Endothelial cell of umbilical vein (primary cell): ENCODE results near the gene RNASET2. TPM values are rescaled to one million over a fixed set of nuclear protein-coding genes. Genes with fewer than 3 reads are reported as not detected.

Experiments used
- BruUV-seq: library from RNA; stranded (reverse); fragments of 400-500 nt; replicated peaks from 2 replicates; lab custom pipeline; 2021; lab: Mats Ljungman, UMichigan
- CTCF ChIA-PET: fragments of 300-600, 350-600 bp; sonication (Branson Sonifier 250); formaldehyde crosslinking; loops from one replicate; lab custom pipeline; 2021; ENCODE audit warnings: antibody characterized with exemption, inconsistent platforms; lab: Charles Lee
- POLR2A ChIA-PET: fragments of 300-600, 350-600 bp; sonication (Branson Sonifier 250); formaldehyde crosslinking; loops from one replicate; lab custom pipeline; 2021; ENCODE audit warnings: antibody characterized with exemption, inconsistent platforms; lab: Charles Lee
- DNase-seq: peaks from one replicate; pipeline ENCODE4 v3.0.0-alpha.2; 2011; ENCODE audit warnings: low read depth, low spot score
- FAIRE-seq: peaks from 2 replicates; lab custom pipeline; 2011; peaks lifted over from hg19 to GRCh38; lab: Jason Lieb, UNC
- H2AFZ ChIP-seq: 2 replicates; pipeline ENCODE4 v1.6.0; 2012; ENCODE audit warnings: low read depth, low read length, control low read depth, inconsistent platforms
- H3K27ac ChIP-seq: 2 replicates; pipeline ENCODE4 v1.5.1; 2011; ENCODE audit warnings: low read depth, mild to moderate bottlenecking, control low read depth, low read length, moderate library complexity; ENCODE audit not compliant: insufficient read depth
- H3K27me3 ChIP-seq, 2 experiments: 2 replicates each; pipeline versions ENCODE4 v1.6.0 to v1.6.1; 2011; ENCODE audit warnings: low read length in 2 of 2, mixed read lengths in 1 of 2; ENCODE audit not compliant: control insufficient read depth in 2 of 2, insufficient read depth in 2 of 2
- H3K36me3 ChIP-seq, 2 experiments: 2 replicates in 1 of 2; 3 replicates in 1 of 2; pipeline ENCODE4 v1.5.1; 2011; ENCODE audit warnings: low read length in 2 of 2, mild to moderate bottlenecking in 1 of 2, moderate library complexity in 1 of 2; ENCODE audit not compliant: control insufficient read depth in 2 of 2, insufficient read depth in 2 of 2; ENCODE audit errors: extremely low read depth in 1 of 2
- H3K4me1 ChIP-seq: 3 replicates; pipeline ENCODE4 v1.5.1; 2011; ENCODE audit warnings: mild to moderate bottlenecking, low read length; ENCODE audit not compliant: control insufficient read depth, insufficient read depth; ENCODE audit errors: extremely low read depth
- H3K4me2 ChIP-seq: 2 replicates; pipeline ENCODE4 v1.6.1; 2011; ENCODE audit warnings: low read length, control low read depth, mixed read lengths; ENCODE audit not compliant: insufficient read depth
- H3K4me3 ChIP-seq, 3 experiments: fragments of 200-600 bp in 1 of 3; sonication (generic), shearing (Covaris generic) in 1 of 3; replicated peaks in 1 of 3; 2 replicates each; pipeline ENCODE4 v1.5.1; 2011 to 2016; ENCODE audit warnings: control low read depth in 3 of 3, low read length in 3 of 3, mild to moderate bottlenecking in 2 of 3, inconsistent platforms in 1 of 3, low read depth in 1 of 3, moderate library complexity in 1 of 3; ENCODE audit not compliant: insufficient read depth in 1 of 3
- H3K79me2 ChIP-seq: 2 replicates; pipeline ENCODE4 v1.6.0; 2012; ENCODE audit warnings: low read length, inconsistent platforms; ENCODE audit not compliant: control insufficient read depth, insufficient read depth
- H3K9ac ChIP-seq: replicated peaks from 2 replicates; pipeline ENCODE3; 2011; ENCODE audit warnings: low read length, control low read depth; ENCODE audit not compliant: insufficient read depth; ENCODE audit errors: extremely low read depth
- H3K9me1 ChIP-seq: replicated peaks from 3 replicates; pipeline ENCODE4 v1.6.0; 2011; ENCODE audit warnings: mild to moderate bottlenecking, low read length; ENCODE audit not compliant: control insufficient read depth, insufficient read depth; ENCODE audit errors: extremely low read depth
- H3K9me3 ChIP-seq: replicated peaks from 2 replicates; pipeline ENCODE4 v1.5.1; 2012; ENCODE audit warnings: low read length, inconsistent platforms; ENCODE audit not compliant: control insufficient read depth, insufficient read depth
- H4K20me1 ChIP-seq: replicated peaks from 2 replicates; pipeline ENCODE3; 2011; ENCODE audit warnings: mild to moderate bottlenecking, low read length; ENCODE audit not compliant: control insufficient read depth, insufficient read depth; ENCODE audit errors: extremely low read depth
- EZH2 ChIP-seq: IDR thresholded peaks from 2 replicates; pipeline ENCODE4 v1.6.1; 2012; ENCODE audit warnings: borderline replicate concordance, low read depth, mild to moderate bottlenecking, moderate library complexity, low read length, inconsistent platforms; ENCODE audit not compliant: severe bottlenecking
- FOS ChIP-seq: IDR thresholded peaks from 2 replicates; pipeline ENCODE4 v1.6.1; 2011; ENCODE audit warnings: mild to moderate bottlenecking, low read length, moderate library complexity, borderline replicate concordance; ENCODE audit not compliant: insufficient read depth
- GATA2 ChIP-seq: IDR thresholded peaks from 2 replicates; pipeline ENCODE4 v1.7.0; 2011; ENCODE audit warnings: low read depth, mild to moderate bottlenecking, moderate library complexity, mixed read lengths, low read length; ENCODE audit not compliant: insufficient read length, insufficient read depth
- JUN ChIP-seq: IDR thresholded peaks from 2 replicates; pipeline ENCODE4 v1.6.1; 2011; ENCODE audit warnings: borderline replicate concordance, low read depth; ENCODE audit not compliant: insufficient read length, insufficient read depth
- MYC ChIP-seq: IDR thresholded peaks from one replicate; pipeline ENCODE4 v1.6.1; 2011; ENCODE audit warnings: mild to moderate bottlenecking, low read depth, low read length
- POLR2A ChIP-seq: IDR thresholded peaks from 2 replicates; pipeline ENCODE4 v1.6.1; 2012; ENCODE audit warnings: low read depth, mild to moderate bottlenecking, control low read depth, low read length
- POLR2AphosphoS5 ChIP-seq: IDR thresholded peaks from 2 replicates; pipeline ENCODE4 v1.6.1; 2012; ENCODE audit warnings: low read depth, mild to moderate bottlenecking, control low read depth, low read length, moderate library complexity; ENCODE audit not compliant: insufficient read depth
- dilution Hi-C: fragments of 300-500 bp; cut with MboI; formaldehyde crosslinking; loops from one replicate; pipeline ENCODE4 v1.15.0; 2019; ENCODE audit warnings: low sequenced_read_pairs; ENCODE audit not compliant: extremely low pct_ligation_motif_present
- intact Hi-C: fragments of 100-400 bp; cut with micrococcal nuclease; formaldehyde crosslinking; loops from one replicate; pipeline ENCODE4 v1.10.0; 2022
- polyA plus RNA-seq, 4 experiments: library from polyadenylated mRNA; depleted of rRNA in 3 of 4; stranded (reverse) in 3 of 4; unstranded in 1 of 4; fragments of >200 nt; gene quantifications; 2 replicates each; pipeline versions ENCODE4 v1.2.1 to v1.2.3, GENCODE V29; 2011 to 2012; ENCODE audit warnings: missing spikeins in 1 of 4
- total RNA-seq: library from RNA; stranded (reverse); gene quantifications from 2 replicates; pipeline ENCODE4 v1.2.3, GENCODE V29; 2021
- TF ChIP-seq, protein P1 (sequence below): IDR thresholded peaks from 2 replicates; pipeline ENCODE4 v1.6.1; 2011; ENCODE audit not compliant: insufficient read depth, insufficient read length
- TF ChIP-seq, protein P2 (sequence below), 2 donors: IDR thresholded peaks; 1 replicate in 1 of 2; 2 replicates in 1 of 2; pipeline ENCODE4 v1.5.1; 2011; ENCODE audit warnings: low read length in 2 of 2, mild to moderate bottlenecking in 2 of 2, moderate library complexity in 2 of 2, control low read depth in 1 of 2, inconsistent platforms in 1 of 2, low read depth in 1 of 2; ENCODE audit not compliant: insufficient read depth in 1 of 2; ENCODE audit errors: extremely low read depth in 1 of 2

RNASET2 gene
- total and polyA plus RNA-seq, 2 donors (not counting 3 experiments of a cell fraction or from before 2014, with no cell fraction given): 10.7 to 11.4 TPM

- H3K4me2 ChIP-seq: no peak overlapping the region
- TF ChIP-seq, protein P1, sequence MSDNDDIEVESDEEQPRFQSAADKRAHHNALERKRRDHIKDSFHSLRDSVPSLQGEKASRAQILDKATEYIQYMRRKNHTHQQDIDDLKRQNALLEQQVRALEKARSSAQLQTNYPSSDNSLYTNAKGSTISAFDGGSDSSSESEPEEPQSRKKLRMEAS: no peak
- no peak for TF ChIP-seq JUN
- TF ChIP-seq POLR2A: no peak
- no peak for TF ChIP-seq EZH2
- no peak for TF ChIP-seq POLR2AphosphoS5
- TF ChIP-seq, protein P2, sequence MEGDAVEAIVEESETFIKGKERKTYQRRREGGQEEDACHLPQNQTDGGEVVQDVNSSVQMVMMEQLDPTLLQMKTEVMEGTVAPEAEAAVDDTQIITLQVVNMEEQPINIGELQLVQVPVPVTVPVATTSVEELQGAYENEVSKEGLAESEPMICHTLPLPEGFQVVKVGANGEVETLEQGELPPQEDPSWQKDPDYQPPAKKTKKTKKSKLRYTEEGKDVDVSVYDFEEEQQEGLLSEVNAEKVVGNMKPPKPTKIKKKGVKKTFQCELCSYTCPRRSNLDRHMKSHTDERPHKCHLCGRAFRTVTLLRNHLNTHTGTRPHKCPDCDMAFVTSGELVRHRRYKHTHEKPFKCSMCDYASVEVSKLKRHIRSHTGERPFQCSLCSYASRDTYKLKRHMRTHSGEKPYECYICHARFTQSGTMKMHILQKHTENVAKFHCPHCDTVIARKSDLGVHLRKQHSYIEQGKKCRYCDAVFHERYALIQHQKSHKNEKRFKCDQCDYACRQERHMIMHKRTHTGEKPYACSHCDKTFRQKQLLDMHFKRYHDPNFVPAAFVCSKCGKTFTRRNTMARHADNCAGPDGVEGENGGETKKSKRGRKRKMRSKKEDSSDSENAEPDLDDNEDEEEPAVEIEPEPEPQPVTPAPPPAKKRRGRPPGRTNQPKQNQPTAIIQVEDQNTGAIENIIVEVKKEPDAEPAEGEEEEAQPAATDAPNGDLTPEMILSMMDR (IDR thresholded peaks at IDR 0.05; ENCODE audit: extremely low read depth in 1 of 2, insufficient read depth in 1 of 2, low read depth in 1 of 2, low read length in 2 of 2): no peak
- TF ChIP-seq MYC: no peak
- TF ChIP-seq FOS: no peak
- TF ChIP-seq GATA2: no peak
- no peaks in the 10 kb centered on the region for H3K79me2 ChIP-seq
- no peaks in the 10 kb centered on the region for H4K20me1 ChIP-seq
- H3K4me3 ChIP-seq: no peak overlapping the region
- H3K9me1 ChIP-seq: no peaks in the 10 kb centered on the region
- H3K9ac ChIP-seq: no peak overlapping the region
- no peaks in the 10 kb centered on the region for H3K36me3 ChIP-seq
- H3K27ac ChIP-seq: no peak overlapping the region
- intact Hi-C loops (no loop called here), dilution Hi-C loops (no loop called here)
- no peak for FAIRE-seq
- H3K4me1 ChIP-seq: no peaks in the 10 kb centered on the region
- no peaks in the 10 kb centered on the region for H3K27me3 ChIP-seq
- H2AFZ ChIP-seq: no peak overlapping the region
- no TSS peak for BruUV-seq
- POLR2A ChIA-PET: no interaction called here
- CTCF ChIA-PET: interaction anchor here (0.9 to 2.1 kb wide), 3 partner anchors 22 to 62 kb away, joined by 3 to 8 read pairs (median 4); no protein-coding TSS in a partner anchor
- no peaks in the 10 kb centered on the region for H3K9me3 ChIP-seq
- no peak for DNase-seq
Measured at GRCh38 chr6:166927935-166928643, 28.3 kb downstream of the RNASET2 start.
